ENCODE data around the gene ZNHIT3.
A peak's percentile ranks its signal among the peaks of the same experiment; 100 is the strongest.

The ZNHIT3 gene

GRCh38 chr17:36509272-36509985 is 22.9 kb downstream of the ZNHIT3 start:
- no peak for DNase-seq

- DNase-seq = no peak
Observed at GRCh38 chr17:36510636-36511035, 24.2 kb downstream of the ZNHIT3 start.

- no peak for DNase-seq
Observed at GRCh38 chr17:36511216-36511615, 24.7 kb downstream of the ZNHIT3 start.

- DNase-seq = no peak
Observed at GRCh38 chr17:36512641-36513040, 26.2 kb downstream of the ZNHIT3 start.

- no peak for DNase-seq
Observed at GRCh38 chr17:36514856-36515255, 28.4 kb downstream of the ZNHIT3 start.

GRCh38 chr17:36515837-36516236 is 29.4 kb downstream of the ZNHIT3 start:
- DNase-seq = no peak

- no peak for DNase-seq
Observed at GRCh38 chr17:36523113-36523512, 36.6 kb downstream of the ZNHIT3 start.

- DNase-seq = no peak
Observed at GRCh38 chr17:36524428-36524876, 38.0 kb downstream of the ZNHIT3 start.

- DNase-seq = no peak
Observed at GRCh38 chr17:36525113-36525512, 38.6 kb downstream of the ZNHIT3 start.

- DNase-seq = no peak
Observed at GRCh38 chr17:36525888-36526287, 39.4 kb downstream of the ZNHIT3 start.

GRCh38 chr17:36527621-36528250 is 41.3 kb downstream of the ZNHIT3 start:
- DNase-seq = no peak

- DNase-seq = peak in 1 of 56 donors; percentile 2
Observed at GRCh38 chr17:36529121-36529520, 42.6 kb downstream of the ZNHIT3 start.

GRCh38 chr17:36532435-36532975 is 46.0 kb downstream of the ZNHIT3 start:
- DNase-seq = no peak

GRCh38 chr17:36533935-36534839 is 47.7 kb downstream of the ZNHIT3 start:
- DNase-seq = peak in 15 of 56 donors; percentile 5 to 48 (median 26)

- DNase-seq = peak in 55 of 56 donors; percentile 32 to 90 (median 76)
Observed at GRCh38 chr17:36534840-36535668, 48.6 kb downstream of the ZNHIT3 start, which contains the start of the genes MYO19 and PIGW. Gene MYO19 (minus strand): TSS chr17:36534868. CDS start chr17:36532538, 2,330 bp downstream. Gene PIGW (plus strand): TSS chr17:36534987. CDS start chr17:36537102, 2,115 bp downstream.

- no peak for DNase-seq
Observed at GRCh38 chr17:36535669-36536081, 49.2 kb downstream of the ZNHIT3 start.

- DNase-seq = no peak
Observed at GRCh38 chr17:36540696-36541095, 54.2 kb downstream of the ZNHIT3 start.

GRCh38 chr17:36542755-36543154 is 56.3 kb downstream of the ZNHIT3 start:
- no peak for DNase-seq

GRCh38 chr17:36544044-36544306 is 57.5 kb downstream of the ZNHIT3 start:
- peak in 22 of 56 donors; percentile 6 to 46 (median 30) for DNase-seq

GRCh38 chr17:36544307-36545076 is 58.0 kb downstream of the ZNHIT3 start, which contains the start of gene GGNBP2:
Gene GGNBP2 (plus strand): TSS chr17:36544919. CDS start chr17:36545725, 806 bp downstream.
- peak in 55 of 56 donors; percentile 54 to 92 (median 85) for DNase-seq

Measured in nucleus accumbens (tissue), 56 donors.